ENCODE measurements around the gene ABHD6. TPM values are rescaled to one million over a fixed set of nuclear protein-coding genes. Genes with fewer than 3 reads are reported as not detected.

Gene ABHD6
- total RNA-seq, 1 experiment from 2014 or later = 18.9 TPM

DNA sequence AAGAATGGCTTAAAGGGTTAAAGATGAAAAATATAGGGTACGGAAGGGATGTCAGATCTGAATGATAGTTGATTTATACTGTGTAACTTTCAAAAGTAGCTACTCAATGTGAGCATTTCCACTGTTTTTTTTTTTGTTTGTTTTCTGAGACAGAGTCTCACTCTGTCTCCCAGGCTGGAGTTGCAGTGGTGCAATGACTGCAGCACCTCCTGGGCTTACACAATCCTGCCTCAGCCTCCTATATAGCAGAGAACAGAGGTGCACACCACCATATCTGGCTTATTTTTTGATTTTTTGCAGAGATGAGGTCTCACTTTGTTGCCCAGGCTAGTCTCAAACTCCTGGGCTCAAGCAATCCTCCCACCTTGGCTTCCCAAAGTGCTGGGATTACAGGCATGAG, 85.2 kb downstream of the ABHD6 start:
- POLR2A ChIA-PET = no interaction called here
- no peak for ATAC-seq
- intact Hi-C loops (cut with micrococcal nuclease; ENCODE audit: unreplicated experiment) = no loop called here

DNA sequence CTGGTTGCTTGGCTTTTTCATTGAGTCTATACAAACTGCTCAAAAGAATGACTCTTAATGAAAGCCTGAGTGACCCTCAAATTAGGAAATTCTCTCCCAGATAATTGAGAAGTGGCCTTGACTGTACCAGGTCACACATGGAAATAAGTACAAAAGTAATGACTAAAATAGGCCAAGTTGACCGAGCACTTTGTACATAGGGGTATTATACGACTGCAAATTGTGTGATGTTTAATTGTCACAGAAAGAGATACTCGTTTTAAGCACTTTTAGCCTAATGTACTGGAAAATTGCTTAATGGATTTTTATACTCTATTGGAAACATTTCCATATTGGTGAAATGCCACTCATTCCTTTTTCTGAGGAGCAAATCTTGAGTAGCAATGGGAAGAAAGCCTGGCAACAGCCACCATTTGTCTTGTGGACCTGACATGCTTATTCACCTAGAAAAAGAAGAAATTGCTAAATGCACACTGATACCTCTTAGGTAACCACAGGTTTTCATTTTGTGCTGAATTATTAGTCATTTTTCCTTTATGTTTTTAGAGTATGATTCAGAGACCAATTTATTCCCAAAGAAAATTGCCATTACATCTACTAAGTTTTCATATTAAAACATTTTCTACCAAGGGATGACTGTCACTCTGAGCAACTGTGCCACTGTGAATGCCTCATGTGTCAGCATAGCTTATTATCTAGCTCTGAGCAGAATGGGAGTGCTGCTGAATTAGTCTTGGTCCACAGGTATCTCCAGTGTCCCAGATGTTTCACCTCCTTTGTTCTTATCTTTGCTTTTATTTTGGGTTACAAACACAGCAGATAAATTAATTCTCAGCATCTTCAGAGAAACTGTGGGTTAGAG, 86.2 kb downstream of the ABHD6 start:
- POLR2A ChIA-PET = no interaction called here
- no peak for DNase-seq (ENCODE audit: low read depth, low spot score)
- Histone ChIP-seq H3K4me1 (ENCODE audit: control insufficient read depth, insufficient read depth, low read length) (no peaks in the 10 kb centered on the region; the same call in 1 of the 2 replicates), H3K9me3 (ENCODE audit: control insufficient read depth, insufficient read depth, low read depth, low read length) (no peaks in the 10 kb centered on the region), H3K27me3 (ENCODE audit: control insufficient read depth, insufficient read depth, low read length) (no peaks in the 10 kb centered on the region), H3K27ac (ENCODE audit: low read length) (no peak overlapping the region), H3K4me3 (ENCODE audit: low read depth in 2 of 2, low read length in 2 of 2) (no peak overlapping the region), H3K36me3 (ENCODE audit: control insufficient read depth, insufficient read depth, low read length) (no peaks in the 10 kb centered on the region)
- intact Hi-C loops (cut with micrococcal nuclease; ENCODE audit: unreplicated experiment) = no loop called here
- no TSS peak for BruUV-seq (replicated peaks)
- no peak for ATAC-seq
- CTCF ChIA-PET = no interaction called here
- TF ChIP-seq SIN3A (IDR thresholded peaks at IDR 0.05; ENCODE audit: borderline replicate concordance, insufficient read depth, low read depth, low read length) = no peak
- in situ Hi-C loops (cut with HindIII; ENCODE audit: low pct_unique_long_range_greater_than_20kb, low sequenced_read_pairs) = no loop called here

More for the DNA sequence above, 85.2 kb downstream of the ABHD6 start:
- Histone ChIP-seq H3K9me3 (ENCODE audit: control insufficient read depth, insufficient read depth, low read depth, low read length) (no peaks in the 10 kb centered on the region), H3K27ac (ENCODE audit: low read length) (no peak overlapping the region), H3K27me3 (ENCODE audit: control insufficient read depth, insufficient read depth, low read length) (no peaks in the 10 kb centered on the region), H3K4me3 (ENCODE audit: low read depth in 2 of 2, low read length in 2 of 2) (no peak overlapping the region), H3K4me1 (ENCODE audit: control insufficient read depth, insufficient read depth, low read length) (no peaks in the 10 kb centered on the region; the same call in 1 of the 2 replicates), H3K36me3 (ENCODE audit: control insufficient read depth, insufficient read depth, low read length) (no peaks in the 10 kb centered on the region; the same call in 1 of the 2 replicates)
- no TSS peak for BruUV-seq (replicated peaks)
- TF ChIP-seq TCF7L2 (IDR thresholded peaks at IDR 0.05; ENCODE audit: low read depth, low read length) (no peak), REST (IDR thresholded peaks at IDR 0.05; ENCODE audit: insufficient read depth in 1 of 2, low read depth in 2 of 2, low read length in 1 of 2) (no peak)
- CTCF ChIA-PET = no interaction called here
- in situ Hi-C loops (cut with HindIII; ENCODE audit: low pct_unique_long_range_greater_than_20kb, low sequenced_read_pairs) = no loop called here
- no peak for DNase-seq (ENCODE audit: low read depth, low spot score)

GRCh38 chr3:58324391-58325390, 87.1 kb downstream of the ABHD6 start:
- no peak overlapping the region for H3K4me3 ChIP-seq (ENCODE audit: low read depth in 2 of 2, low read length in 2 of 2)
- no peaks in the 10 kb centered on the region; the same call in 1 of the 2 replicates for H3K4me1 ChIP-seq (ENCODE audit: control insufficient read depth, insufficient read depth, low read length)
- H3K9me3 ChIP-seq (ENCODE audit: control insufficient read depth, insufficient read depth, low read depth, low read length) = no peaks in the 10 kb centered on the region
- no peak for DNase-seq (ENCODE audit: low read depth, low spot score)
- ATAC-seq = no peak
- TF ChIP-seq SIN3A (IDR thresholded peaks at IDR 0.05; ENCODE audit: borderline replicate concordance, insufficient read depth, low read depth, low read length) (no peak), REST (IDR thresholded peaks at IDR 0.05; ENCODE audit: insufficient read depth in 1 of 2, low read depth in 2 of 2, low read length in 1 of 2) (no peak)
- intact Hi-C loops (cut with micrococcal nuclease; ENCODE audit: unreplicated experiment) (no loop called here), in situ Hi-C loops (cut with HindIII; ENCODE audit: low pct_unique_long_range_greater_than_20kb, low sequenced_read_pairs) (no loop called here)
- ChIA-PET POLR2A (no interaction called here), CTCF (no interaction called here)
- H3K36me3 ChIP-seq (ENCODE audit: control insufficient read depth, insufficient read depth, low read length) = no peaks in the 10 kb centered on the region
- no peaks in the 10 kb centered on the region for H3K27me3 ChIP-seq (ENCODE audit: control insufficient read depth, insufficient read depth, low read length)
- H3K27ac ChIP-seq (ENCODE audit: low read length) = no peak overlapping the region
- no TSS peak for BruUV-seq (replicated peaks)

Data from Panc1 (cell line).